Endodermal cell (in vitro differentiated cells): ENCODE results near the gene TBC1D1. TPM values are rescaled to one million over a fixed set of nuclear protein-coding genes. Genes with fewer than 3 reads are reported as not detected.

Experiments used
- DNase-seq: peaks from one replicate; pipeline ENCODE4 v3.0.0-alpha.2; 2017
- H3K27ac ChIP-seq: 2 replicates; pipeline ENCODE4 v1.5.1; 2013; ENCODE audit warnings: mild to moderate bottlenecking, low read depth, low read length, moderate library complexity
- H3K27me3 ChIP-seq: 2 replicates; pipeline ENCODE4 v1.6.1; 2013; ENCODE audit warnings: mild to moderate bottlenecking, low read length, moderate library complexity; ENCODE audit not compliant: insufficient read depth, control insufficient read depth, poor library complexity, severe bottlenecking
- H3K36me3 ChIP-seq: 2 replicates; pipeline ENCODE4 v1.7.0; 2013; ENCODE audit warnings: mild to moderate bottlenecking, low read length, moderate library complexity; ENCODE audit not compliant: control insufficient read depth, insufficient read depth
- H3K4me1 ChIP-seq: one replicate; pipeline ENCODE4 v1.7.0; 2013; ENCODE audit warnings: low read length; ENCODE audit not compliant: control insufficient read depth, insufficient read depth
- H3K4me3 ChIP-seq: 2 replicates; pipeline ENCODE4 v1.5.1; 2013; ENCODE audit warnings: mild to moderate bottlenecking, low read length, moderate library complexity
- H3K9ac ChIP-seq: 2 replicates; pipeline ENCODE4 v1.6.1; 2013; ENCODE audit warnings: mild to moderate bottlenecking, low read length, moderate library complexity; ENCODE audit not compliant: poor library complexity, severe bottlenecking; ENCODE audit errors: extremely low read depth
- H3K9me3 ChIP-seq: 2 replicates; pipeline ENCODE4 v1.6.1; 2013; ENCODE audit warnings: mild to moderate bottlenecking, low read length, moderate library complexity; ENCODE audit not compliant: control insufficient read depth
- H3K27ac Mint-ChIP-seq: 2 replicates; pipeline ENCODE4 v1.8.0; 2020; ENCODE audit warnings: mixed read lengths
- H3K27me3 Mint-ChIP-seq: 2 replicates; pipeline ENCODE4 v1.8.0; 2021; ENCODE audit warnings: mild to moderate bottlenecking, mixed read lengths; ENCODE audit not compliant: insufficient read depth
- H3K36me3 Mint-ChIP-seq: 2 replicates; pipeline ENCODE4 v1.8.0; 2020; ENCODE audit warnings: low read depth, mixed read lengths
- H3K4me1 Mint-ChIP-seq: 2 replicates; pipeline ENCODE4 v1.8.0; 2020; ENCODE audit warnings: mixed read lengths
- H3K4me3 Mint-ChIP-seq: 2 replicates; pipeline ENCODE4 v1.8.0; 2020; ENCODE audit warnings: mild to moderate bottlenecking, moderate library complexity, mixed read lengths
- H3K9me3 Mint-ChIP-seq: 2 replicates; pipeline ENCODE4 v1.8.0; 2020; ENCODE audit warnings: mild to moderate bottlenecking, mixed read lengths
- CTCF ChIP-seq: fragments of 200-600 bp; sonication (generic); conservative IDR thresholded peaks from 2 replicates; pipeline ENCODE4 v1.5.0; 2021; ENCODE audit warnings: antibody characterized with exemption, mild to moderate bottlenecking
- WGBS, 2 experiments: methylation state at CpG; one replicate each; pipeline versions ENCODE4 v1.1.5 to v1.1.7; 2013; ENCODE audit warnings: missing lambda C conversion rate in 2 of 2, mixed read lengths in 1 of 2; ENCODE audit not compliant: insufficient coverage in 1 of 2, insufficient read length in 1 of 2; 5-methylcytosine and 5-hydroxymethylcytosine counted together
- total RNA-seq, 2 donors: library from RNA; stranded (reverse); fragmentation: NEBNext Ultra II Directional in 1 of 2; extraction: Animal tissue kit (Norgen Biotek cat#: 25700) in 1 of 2; gene quantifications; 2 replicates in 1 of 2; 3 replicates in 1 of 2; pipeline ENCODE4 v1.2.1, GENCODE V29; 2021

TBC1D1 gene
- total RNA-seq, 2 donors from 2014 or later: 110 to 122 TPM

DNA sequence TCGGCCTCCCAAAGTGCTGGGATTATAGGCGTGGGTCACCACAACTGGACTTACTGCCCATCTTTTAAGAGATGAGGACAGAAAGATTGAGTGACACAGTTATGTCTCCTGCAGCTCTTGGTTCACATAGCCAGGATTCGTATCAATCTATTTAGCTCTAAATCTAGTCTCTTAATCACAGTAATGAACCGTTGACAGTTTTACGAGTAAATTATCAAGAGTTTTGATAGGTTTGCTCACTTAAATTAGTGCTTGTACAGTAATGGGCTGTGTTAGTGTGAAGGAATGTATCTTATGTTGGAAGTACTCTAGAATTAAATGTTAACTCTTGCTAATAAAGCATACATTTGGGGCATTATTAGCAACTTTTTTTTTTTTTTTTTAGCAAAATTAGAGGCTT, 175.0 kb downstream of the TBC1D1 start:
- Histone ChIP-seq H3K4me1 (peaks cover 8% of the 10 kb centered on the region), H3K27me3 (no peaks in the 10 kb centered on the region), H3K9ac (no peak overlapping the region), H3K9me3 (no peaks in the 10 kb centered on the region), H3K27ac (no peak overlapping the region), H3K4me3 (no peak overlapping the region), H3K36me3 (no peaks in the 10 kb centered on the region)
- Mint-ChIP-seq H3K4me3 (no peak overlapping the region), H3K36me3 (peaks cover 14% of the 10 kb centered on the region), H3K27ac (no peak overlapping the region), H3K9me3 (no peaks in the 10 kb centered on the region), H3K4me1 (peaks cover 18% of the 10 kb centered on the region), H3K27me3 (no peaks in the 10 kb centered on the region)
- WGBS, 2 experiments: 93 to 95% methylated on average over 5 of the region's 5 CpGs
- no peak for DNase-seq
- no peak for TF ChIP-seq CTCF

DNA sequence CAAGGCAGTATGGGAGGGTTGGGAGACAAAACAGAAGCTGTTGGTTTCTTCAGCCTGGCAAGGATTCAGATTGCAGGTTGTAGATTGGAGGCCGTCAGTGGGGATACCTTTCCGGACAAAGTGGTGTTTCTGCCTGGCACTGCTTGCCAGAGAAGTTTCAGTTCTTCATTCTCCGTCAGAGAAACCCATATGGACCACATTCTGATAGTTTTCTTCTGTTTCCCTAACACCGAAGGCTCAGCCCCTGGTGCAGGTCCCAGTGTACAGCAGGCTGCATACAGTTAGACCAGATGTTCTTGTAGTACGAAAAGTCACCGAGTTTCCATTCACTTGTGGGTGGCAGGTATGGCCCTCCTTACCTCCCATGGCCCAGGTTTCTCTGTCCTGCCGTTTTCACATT, 176.6 kb downstream of the TBC1D1 start:
- H3K9ac ChIP-seq: no peak overlapping the region
- Mint-ChIP-seq H3K27me3 (no peaks in the 10 kb centered on the region), H3K27ac (peak overlapping the region; percentile 15), H3K9me3 (no peaks in the 10 kb centered on the region), H3K36me3 (peaks cover 14% of the 10 kb centered on the region), H3K4me3 (no peak overlapping the region), H3K4me1 (peaks cover 9% of the 10 kb centered on the region)
- WGBS, 2 experiments: 93 to 98% methylated on average over 7 of the region's 7 CpGs
- TF ChIP-seq CTCF: no peak
- no peak overlapping the region for H3K27ac ChIP-seq
- H3K4me3 ChIP-seq: no peak overlapping the region
- H3K27me3 ChIP-seq: no peaks in the 10 kb centered on the region
- no peak for DNase-seq
- H3K36me3 ChIP-seq: peaks cover 3% of the 10 kb centered on the region
- H3K4me1 ChIP-seq: peaks cover 8% of the 10 kb centered on the region
- H3K9me3 ChIP-seq: no peaks in the 10 kb centered on the region

- Mint-ChIP-seq H3K4me3 (no peak overlapping the region), H3K36me3 (peaks cover 14% of the 10 kb centered on the region), H3K9me3 (no peaks in the 10 kb centered on the region), H3K27ac (peak overlapping the region; percentile 15), H3K4me1 (peaks cover 9% of the 10 kb centered on the region), H3K27me3 (no peaks in the 10 kb centered on the region)
- DNase-seq: no peak
- Histone ChIP-seq H3K27me3 (no peaks in the 10 kb centered on the region), H3K36me3 (peaks cover 9% of the 10 kb centered on the region), H3K9ac (no peak overlapping the region), H3K27ac (no peak overlapping the region), H3K4me3 (no peak overlapping the region), H3K9me3 (no peaks in the 10 kb centered on the region), H3K4me1 (peaks cover 8% of the 10 kb centered on the region)
- TF ChIP-seq CTCF: no peak
- 91 to 92% methylated on average over 6 to 7 of the region's 7 CpGs for WGBS, 2 experiments
Measured at GRCh38 chr4:38068107-38068506, 177.2 kb downstream of the TBC1D1 start.
